A673 (cell line): Measurements from ENCODE around the gene RAB1B.

Experiments used
- EZH2 ChIP-seq: fragments of 200-600 bp; sonication (generic); IDR thresholded peaks from 2 replicates; pipeline ENCODE4 v1.6.1; 2017; ENCODE audit warnings: borderline replicate concordance, low read depth, mild to moderate bottlenecking, mixed read lengths, antibody characterized with exemption, low read length; ENCODE audit not compliant: poor library complexity, severe bottlenecking
- TF ChIP-seq, protein P1 (sequence below): fragments of 300-800, 200-600 bp; sonication (generic); conservative IDR thresholded peaks from 2 replicates; pipeline ENCODE4 v1.5.1; 2017; ENCODE audit warnings: low read depth, mild to moderate bottlenecking, antibody characterized with exemption, low read length, moderate library complexity, mixed read lengths

DNA sequence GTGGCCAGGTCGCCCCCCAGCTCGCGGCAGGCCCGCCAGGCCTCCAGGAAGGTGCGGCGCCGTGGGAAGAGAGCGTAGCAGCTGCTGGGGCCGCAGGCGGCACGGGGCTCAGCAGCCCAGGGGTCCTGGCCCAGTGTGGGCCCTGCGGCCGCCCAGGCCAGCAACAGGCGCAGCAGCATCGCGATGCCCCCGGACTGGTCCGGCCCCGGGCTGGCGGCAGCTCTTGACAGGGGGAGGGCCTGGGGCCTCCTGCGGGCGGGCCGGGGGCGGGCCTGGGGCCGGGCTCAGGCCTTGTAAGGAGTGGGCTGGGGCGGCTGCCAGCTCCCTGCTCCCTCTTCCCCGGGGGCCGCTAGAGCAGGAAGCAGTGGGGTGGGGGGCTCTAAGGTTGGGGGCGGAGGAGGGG is 48.4 kb downstream of the RAB1B start, which contains the start of gene CD248:
- TF ChIP-seq, protein P1, sequence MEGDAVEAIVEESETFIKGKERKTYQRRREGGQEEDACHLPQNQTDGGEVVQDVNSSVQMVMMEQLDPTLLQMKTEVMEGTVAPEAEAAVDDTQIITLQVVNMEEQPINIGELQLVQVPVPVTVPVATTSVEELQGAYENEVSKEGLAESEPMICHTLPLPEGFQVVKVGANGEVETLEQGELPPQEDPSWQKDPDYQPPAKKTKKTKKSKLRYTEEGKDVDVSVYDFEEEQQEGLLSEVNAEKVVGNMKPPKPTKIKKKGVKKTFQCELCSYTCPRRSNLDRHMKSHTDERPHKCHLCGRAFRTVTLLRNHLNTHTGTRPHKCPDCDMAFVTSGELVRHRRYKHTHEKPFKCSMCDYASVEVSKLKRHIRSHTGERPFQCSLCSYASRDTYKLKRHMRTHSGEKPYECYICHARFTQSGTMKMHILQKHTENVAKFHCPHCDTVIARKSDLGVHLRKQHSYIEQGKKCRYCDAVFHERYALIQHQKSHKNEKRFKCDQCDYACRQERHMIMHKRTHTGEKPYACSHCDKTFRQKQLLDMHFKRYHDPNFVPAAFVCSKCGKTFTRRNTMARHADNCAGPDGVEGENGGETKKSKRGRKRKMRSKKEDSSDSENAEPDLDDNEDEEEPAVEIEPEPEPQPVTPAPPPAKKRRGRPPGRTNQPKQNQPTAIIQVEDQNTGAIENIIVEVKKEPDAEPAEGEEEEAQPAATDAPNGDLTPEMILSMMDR, result no peak
- no peak for TF ChIP-seq EZH2
